H9 (cell line): Measurements from ENCODE around the gene BLTP3B. TPM values are rescaled to one million over a fixed set of nuclear protein-coding genes. Genes with fewer than 3 reads are reported as not detected.

Source experiments
- DNase-seq: peaks from one replicate; pipeline ENCODE4 v3.0.0-alpha.2; 2017
- H2AFZ ChIP-seq: one replicate; pipeline ENCODE4 v1.6.1; 2013; ENCODE audit warnings: mild to moderate bottlenecking, low read length, control low read depth, moderate library complexity
- H2AK5ac ChIP-seq: 2 replicates; pipeline ENCODE4 v1.6.1; 2013; ENCODE audit warnings: low read length, control low read depth, mixed read lengths; ENCODE audit not compliant: insufficient read length
- H2BK120ac ChIP-seq: one replicate; pipeline ENCODE4 v1.6.1; 2013; ENCODE audit warnings: low read depth, mild to moderate bottlenecking, low read length, control low read depth, inconsistent platforms; ENCODE audit not compliant: poor library complexity, severe bottlenecking
- H2BK12ac ChIP-seq: 2 replicates; pipeline ENCODE4 v1.6.1; 2013; ENCODE audit warnings: low read length, control low read depth, mixed read lengths, low read depth; ENCODE audit not compliant: insufficient read length
- H2BK15ac ChIP-seq: 2 replicates; pipeline ENCODE4 v1.6.1; 2013; ENCODE audit warnings: low read depth, low read length, control low read depth
- H2BK20ac ChIP-seq: one replicate; pipeline ENCODE4 v1.6.1; 2013; ENCODE audit warnings: low read depth, mild to moderate bottlenecking, low read length, control low read depth, inconsistent platforms; ENCODE audit not compliant: poor library complexity, severe bottlenecking
- H2BK5ac ChIP-seq: 2 replicates; pipeline ENCODE4 v1.6.1; 2013; ENCODE audit warnings: low read length, control low read depth, mixed read lengths; ENCODE audit not compliant: insufficient read length
- H3K14ac ChIP-seq: 2 replicates; pipeline ENCODE4 v1.6.1; 2013; ENCODE audit warnings: low read length, control low read depth; ENCODE audit not compliant: insufficient read depth
- H3K18ac ChIP-seq: 2 replicates; pipeline ENCODE4 v1.6.1; 2013; ENCODE audit warnings: low read depth, mild to moderate bottlenecking, mixed read lengths, low read length, control low read depth; ENCODE audit not compliant: insufficient read length
- H3K23ac ChIP-seq: 2 replicates; pipeline ENCODE4 v1.6.1; 2013; ENCODE audit warnings: low read length, control low read depth, mixed read lengths, low read depth; ENCODE audit not compliant: insufficient read length
- H3K23me2 ChIP-seq: 2 replicates; pipeline ENCODE4 v1.6.1; 2013; ENCODE audit warnings: low read depth, mild to moderate bottlenecking, mixed read lengths, low read length, control low read depth; ENCODE audit not compliant: insufficient read length, poor library complexity, severe bottlenecking
- H3K27ac ChIP-seq: 2 replicates; pipeline ENCODE4 v1.5.1; 2013; ENCODE audit warnings: low read length, control low read depth, mixed read lengths, low read depth; ENCODE audit not compliant: insufficient read length
- H3K27me3 ChIP-seq: 2 replicates; pipeline ENCODE4 v1.6.1; 2013; ENCODE audit warnings: low read length, control low read depth, inconsistent platforms; ENCODE audit not compliant: insufficient read depth
- H3K4ac ChIP-seq: 2 replicates; pipeline ENCODE4 v1.6.1; 2013; ENCODE audit warnings: low read depth, mild to moderate bottlenecking, control low read depth, inconsistent platforms, low read length, moderate library complexity
- H3K4me1 ChIP-seq: 2 replicates; pipeline ENCODE4 v1.6.1; 2013; ENCODE audit warnings: low read length, control low read depth, inconsistent platforms; ENCODE audit not compliant: insufficient read depth
- H3K4me2 ChIP-seq: 2 replicates; pipeline ENCODE4 v1.6.1; 2013; ENCODE audit warnings: low read length, control low read depth, mixed read lengths; ENCODE audit not compliant: insufficient read length, insufficient read depth
- H3K56ac ChIP-seq: 2 replicates; pipeline ENCODE4 v1.6.1; 2013; ENCODE audit warnings: low read depth, mild to moderate bottlenecking, mixed read lengths, low read length, control low read depth; ENCODE audit not compliant: insufficient read length
- H3K79me1 ChIP-seq: 2 replicates; pipeline ENCODE4 v1.6.1; 2013; ENCODE audit warnings: low read depth, mild to moderate bottlenecking, moderate library complexity, low read length, control low read depth, inconsistent platforms; ENCODE audit not compliant: insufficient read depth, poor library complexity, severe bottlenecking
- H3K79me2 ChIP-seq: 2 replicates; pipeline ENCODE4 v1.6.1; 2013; ENCODE audit warnings: low read length, control low read depth, inconsistent platforms; ENCODE audit not compliant: insufficient read depth
- H3K9ac ChIP-seq: 2 replicates; pipeline ENCODE4 v1.6.1; 2013; ENCODE audit warnings: low read length, control low read depth, mixed read lengths; ENCODE audit not compliant: insufficient read length; ENCODE audit errors: extremely low read depth
- H3K9me3 ChIP-seq: one replicate; pipeline ENCODE4 v1.6.1; 2013; ENCODE audit warnings: low read depth, low read length, inconsistent platforms; ENCODE audit not compliant: control insufficient read depth
- H3T11ph ChIP-seq: one replicate; pipeline ENCODE4 v1.6.1; 2013; ENCODE audit warnings: mild to moderate bottlenecking, low read length, control low read depth, inconsistent platforms
- H4K20me1 ChIP-seq: one replicate; pipeline ENCODE4 v1.6.1; 2013; ENCODE audit not compliant: control insufficient read depth, insufficient read length, insufficient read depth
- H4K5ac ChIP-seq: 2 replicates; pipeline ENCODE4 v1.6.1; 2013; ENCODE audit warnings: low read depth, mild to moderate bottlenecking, mixed read lengths, low read length, control low read depth; ENCODE audit not compliant: insufficient read length
- H4K8ac ChIP-seq: replicated peaks from 2 replicates; pipeline ENCODE4 v1.6.1; 2013; ENCODE audit warnings: low read length, control low read depth, mixed read lengths, low read depth; ENCODE audit not compliant: insufficient read length
- H4K91ac ChIP-seq: 2 replicates; pipeline ENCODE4 v1.6.1; 2013; ENCODE audit warnings: low read depth, mild to moderate bottlenecking, moderate library complexity, mixed read lengths, low read length, control low read depth; ENCODE audit not compliant: insufficient read length
- H3K27ac Mint-ChIP-seq, 3 experiments: 2 replicates in 2 of 3; 3 replicates in 1 of 3; pipeline ENCODE4 v1.8.0; 2020 to 2021; ENCODE audit warnings: mixed read lengths in 3 of 3, mild to moderate bottlenecking in 1 of 3, moderate library complexity in 1 of 3
- H3K27me3 Mint-ChIP-seq: 2 replicates; pipeline ENCODE4 v1.8.0; 2021; ENCODE audit warnings: low read depth, mild to moderate bottlenecking, moderate library complexity, mixed read lengths
- H3K36me3 Mint-ChIP-seq, 3 experiments: 2 replicates in 2 of 3; 3 replicates in 1 of 3; pipeline ENCODE4 v1.8.0; 2020 to 2021; ENCODE audit warnings: low read depth in 3 of 3, mixed read lengths in 3 of 3; ENCODE audit not compliant: insufficient read depth in 1 of 3
- H3K4me1 Mint-ChIP-seq, 2 experiments: 2 replicates each; pipeline ENCODE4 v1.8.0; 2020; ENCODE audit warnings: mixed read lengths in 2 of 2
- H3K4me3 Mint-ChIP-seq, 2 experiments: 2 replicates in 1 of 2; 3 replicates in 1 of 2; pipeline ENCODE4 v1.8.0; 2020 to 2021; ENCODE audit warnings: mild to moderate bottlenecking in 2 of 2, mixed read lengths in 2 of 2, moderate library complexity in 1 of 2
- H3K9me3 Mint-ChIP-seq, 2 experiments: 2 replicates in 1 of 2; 3 replicates in 1 of 2; pipeline ENCODE4 v1.8.0; 2020; ENCODE audit warnings: mild to moderate bottlenecking in 2 of 2, mixed read lengths in 2 of 2, moderate library complexity in 1 of 2
- WGBS: extraction: QIAGEN DNeasy Blood & Tissue Kit; methylation state at CpG from one replicate; pipeline ENCODE4 v1.1.7; 2013; ENCODE audit warnings: missing lambda C conversion rate, low lambda C conversion rate, mixed read lengths; ENCODE audit not compliant: insufficient read length; ENCODE audit errors: extremely low coverage; 5-methylcytosine and 5-hydroxymethylcytosine counted together
- long read RNA-seq: library from polyadenylated mRNA; unstranded; transcript quantifications from one replicate; pipeline ENCODE4 v2.0.0, GENCODE V29; 2020
- total RNA-seq: library from RNA; stranded (reverse); gene quantifications from 2 replicates; pipeline ENCODE4 v1.2.1, GENCODE V29; 2021
- TF ChIP-seq, protein P1 (sequence below): fragments of 200-600 bp; sonication (generic); conservative IDR thresholded peaks from 3 replicates; pipeline ENCODE4 v1.8.0; 2021; ENCODE audit warnings: antibody characterized with exemption, mild to moderate bottlenecking

The BLTP3B gene, protein sequence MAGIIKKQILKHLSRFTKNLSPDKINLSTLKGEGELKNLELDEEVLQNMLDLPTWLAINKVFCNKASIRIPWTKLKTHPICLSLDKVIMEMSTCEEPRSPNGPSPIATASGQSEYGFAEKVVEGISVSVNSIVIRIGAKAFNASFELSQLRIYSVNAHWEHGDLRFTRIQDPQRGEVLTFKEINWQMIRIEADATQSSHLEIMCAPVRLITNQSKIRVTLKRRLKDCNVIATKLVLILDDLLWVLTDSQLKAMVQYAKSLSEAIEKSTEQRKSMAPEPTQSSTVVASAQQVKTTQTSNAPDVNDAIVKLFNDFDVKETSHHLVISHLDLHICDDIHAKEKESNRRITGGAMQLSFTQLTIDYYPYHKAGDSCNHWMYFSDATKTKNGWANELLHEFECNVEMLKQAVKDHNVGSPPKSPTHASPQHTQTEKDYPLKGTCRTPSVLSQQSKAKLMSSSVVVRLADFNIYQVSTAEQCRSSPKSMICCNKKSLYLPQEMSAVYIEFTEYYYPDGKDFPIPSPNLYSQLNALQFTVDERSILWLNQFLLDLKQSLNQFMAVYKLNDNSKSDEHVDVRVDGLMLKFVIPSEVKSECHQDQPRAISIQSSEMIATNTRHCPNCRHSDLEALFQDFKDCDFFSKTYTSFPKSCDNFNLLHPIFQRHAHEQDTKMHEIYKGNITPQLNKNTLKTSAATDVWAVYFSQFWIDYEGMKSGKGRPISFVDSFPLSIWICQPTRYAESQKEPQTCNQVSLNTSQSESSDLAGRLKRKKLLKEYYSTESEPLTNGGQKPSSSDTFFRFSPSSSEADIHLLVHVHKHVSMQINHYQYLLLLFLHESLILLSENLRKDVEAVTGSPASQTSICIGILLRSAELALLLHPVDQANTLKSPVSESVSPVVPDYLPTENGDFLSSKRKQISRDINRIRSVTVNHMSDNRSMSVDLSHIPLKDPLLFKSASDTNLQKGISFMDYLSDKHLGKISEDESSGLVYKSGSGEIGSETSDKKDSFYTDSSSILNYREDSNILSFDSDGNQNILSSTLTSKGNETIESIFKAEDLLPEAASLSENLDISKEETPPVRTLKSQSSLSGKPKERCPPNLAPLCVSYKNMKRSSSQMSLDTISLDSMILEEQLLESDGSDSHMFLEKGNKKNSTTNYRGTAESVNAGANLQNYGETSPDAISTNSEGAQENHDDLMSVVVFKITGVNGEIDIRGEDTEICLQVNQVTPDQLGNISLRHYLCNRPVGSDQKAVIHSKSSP (N-terminal part only)
- 20.7 and 23.9 TPM in 2 replicates for total RNA-seq
- long read RNA-seq, full-length matches to known transcripts = 8 of 127 reads
- long read RNA-seq, partial matches to known transcripts = 95 of 127 reads
- long read RNA-seq, other reads (novel, unspliced or antisense) = 24 of 127 reads

DNA sequence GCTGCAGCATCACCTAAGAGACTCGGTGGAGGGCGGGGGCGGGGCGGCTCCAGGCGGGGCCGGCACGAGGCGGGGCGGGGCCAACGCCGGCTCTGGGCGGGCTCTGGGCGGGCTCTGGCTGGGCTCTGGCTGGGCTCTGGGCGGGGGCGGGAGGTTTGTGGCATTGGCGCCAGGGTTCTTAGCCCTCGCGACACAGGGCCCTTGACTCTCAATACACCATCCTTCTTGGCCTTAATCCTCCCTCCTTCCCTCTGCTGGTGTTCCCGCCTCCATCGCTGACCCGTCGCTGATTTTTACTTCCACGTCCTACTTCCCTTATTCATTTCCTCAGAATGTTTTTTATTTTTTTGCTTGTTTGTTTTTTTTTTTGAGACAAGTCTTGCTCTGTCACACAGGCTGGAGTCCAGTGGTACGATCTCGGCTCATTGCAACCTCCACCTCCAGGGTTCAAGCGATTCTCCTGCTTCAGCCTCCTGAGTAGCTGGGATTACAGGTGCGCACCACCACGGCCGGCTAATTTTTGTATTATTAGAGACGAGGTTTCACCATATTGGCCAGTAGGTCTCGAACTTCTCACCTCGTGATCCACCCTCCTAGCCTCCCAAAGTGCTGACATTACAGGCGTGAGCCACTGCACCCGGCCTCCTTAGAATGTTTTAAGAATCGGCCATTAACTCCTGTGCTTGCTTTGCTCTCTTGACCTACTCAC lies at the start of gene BLTP3B:
TSS of gene BLTP3B (minus strand) at position 24 of the 709 bp plus-strand sequence. CDS start 239 bp downstream, outside the sequence.
- TF ChIP-seq, protein P1, sequence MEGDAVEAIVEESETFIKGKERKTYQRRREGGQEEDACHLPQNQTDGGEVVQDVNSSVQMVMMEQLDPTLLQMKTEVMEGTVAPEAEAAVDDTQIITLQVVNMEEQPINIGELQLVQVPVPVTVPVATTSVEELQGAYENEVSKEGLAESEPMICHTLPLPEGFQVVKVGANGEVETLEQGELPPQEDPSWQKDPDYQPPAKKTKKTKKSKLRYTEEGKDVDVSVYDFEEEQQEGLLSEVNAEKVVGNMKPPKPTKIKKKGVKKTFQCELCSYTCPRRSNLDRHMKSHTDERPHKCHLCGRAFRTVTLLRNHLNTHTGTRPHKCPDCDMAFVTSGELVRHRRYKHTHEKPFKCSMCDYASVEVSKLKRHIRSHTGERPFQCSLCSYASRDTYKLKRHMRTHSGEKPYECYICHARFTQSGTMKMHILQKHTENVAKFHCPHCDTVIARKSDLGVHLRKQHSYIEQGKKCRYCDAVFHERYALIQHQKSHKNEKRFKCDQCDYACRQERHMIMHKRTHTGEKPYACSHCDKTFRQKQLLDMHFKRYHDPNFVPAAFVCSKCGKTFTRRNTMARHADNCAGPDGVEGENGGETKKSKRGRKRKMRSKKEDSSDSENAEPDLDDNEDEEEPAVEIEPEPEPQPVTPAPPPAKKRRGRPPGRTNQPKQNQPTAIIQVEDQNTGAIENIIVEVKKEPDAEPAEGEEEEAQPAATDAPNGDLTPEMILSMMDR = no peak
- H3K18ac ChIP-seq = peak within 1 kb of the TSS; percentile 94
- Mint-ChIP-seq H3K27ac (peak within 1 kb of the TSS; percentile 92 to 98 (median 97)), H3K36me3 (peaks cover 0 to 10% (median 7%) of the 10 kb centered on the region in 3 experiments; a peak in 5 of 7 replicates), H3K27me3 (no peaks in the 10 kb centered on the region), H3K4me3 (peak within 1 kb of the TSS; percentile 91 to 98), H3K9me3 (peaks cover 10% of the 10 kb centered on the region in 2 experiments; a peak in 4 of 5 replicates), H3K4me1 (peaks cover 41% of the 10 kb centered on the region in 2 experiments)
- no CpG with 5 or more reads among the region's 35 CpGs for WGBS
- no peaks in the 10 kb centered on the region for H4K20me1 ChIP-seq
- H2BK120ac ChIP-seq = no peak within 1 kb of the TSS
- no peak within 1 kb of the TSS for H2AFZ ChIP-seq
- H2BK12ac ChIP-seq = no peak within 1 kb of the TSS
- H2BK5ac ChIP-seq = no peak within 1 kb of the TSS
- H3K4ac ChIP-seq = no peak within 1 kb of the TSS
- H3K56ac ChIP-seq = no peak within 1 kb of the TSS
- H3K79me2 ChIP-seq = peaks cover 1% of the 10 kb centered on the region; the same call in 1 of the 2 replicates
- no peaks in the 10 kb centered on the region for H3K79me1 ChIP-seq
- no peak within 1 kb of the TSS for H4K8ac ChIP-seq
- peak within 1 kb of the TSS; percentile 63 for H3K4me2 ChIP-seq
- H3K27me3 ChIP-seq = no peaks in the 10 kb centered on the region
- no peak within 1 kb of the TSS for H4K91ac ChIP-seq
- peak within 1 kb of the TSS; percentile 96 for H3K14ac ChIP-seq
- no peak within 1 kb of the TSS for H3T11ph ChIP-seq
- no peak within 1 kb of the TSS for H2BK15ac ChIP-seq
- no peak within 1 kb of the TSS for H4K5ac ChIP-seq
- no peaks in the 10 kb centered on the region for H3K4me1 ChIP-seq
- no peak within 1 kb of the TSS for H2BK20ac ChIP-seq
- H3K23ac ChIP-seq = no peak within 1 kb of the TSS
- H2AK5ac ChIP-seq = no peak within 1 kb of the TSS
- no peak within 1 kb of the TSS for H3K27ac ChIP-seq
- peak within 1 kb of the TSS; percentile 86 for H3K9ac ChIP-seq
- H3K23me2 ChIP-seq = peaks cover 6% of the 10 kb centered on the region
- H3K9me3 ChIP-seq = no peaks in the 10 kb centered on the region
- DNase-seq = peak; percentile 97
